ENCODE measurements around the gene PTPRN.
"Not testable (repeated sequence)": the region's sequence is repeated elsewhere in the genome, so short reads cannot be mapped to it uniquely, and the experiment has no call there.

The PTPRN gene

DNA sequence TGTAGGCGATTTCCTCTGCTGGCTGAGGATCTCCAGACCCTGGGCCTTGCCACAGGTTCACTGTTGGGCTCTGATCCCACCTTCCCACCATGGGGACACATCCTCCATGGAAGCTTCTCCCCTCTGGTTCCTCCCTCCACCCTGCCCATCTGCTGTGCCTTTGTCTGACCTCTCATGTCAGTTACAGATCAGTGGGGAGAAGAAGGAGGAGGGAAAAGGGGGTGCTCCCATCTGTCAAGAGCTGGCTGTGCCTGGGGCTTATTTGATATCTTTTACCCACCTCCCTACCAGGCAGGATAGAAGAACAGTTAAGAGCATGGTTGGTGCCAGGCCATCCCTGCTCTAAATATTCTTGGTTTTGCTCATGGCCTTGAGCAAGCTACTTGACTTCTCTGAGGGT, 42.3 kb downstream of the PTPRN start:
- no peak for DNase-seq

DNA sequence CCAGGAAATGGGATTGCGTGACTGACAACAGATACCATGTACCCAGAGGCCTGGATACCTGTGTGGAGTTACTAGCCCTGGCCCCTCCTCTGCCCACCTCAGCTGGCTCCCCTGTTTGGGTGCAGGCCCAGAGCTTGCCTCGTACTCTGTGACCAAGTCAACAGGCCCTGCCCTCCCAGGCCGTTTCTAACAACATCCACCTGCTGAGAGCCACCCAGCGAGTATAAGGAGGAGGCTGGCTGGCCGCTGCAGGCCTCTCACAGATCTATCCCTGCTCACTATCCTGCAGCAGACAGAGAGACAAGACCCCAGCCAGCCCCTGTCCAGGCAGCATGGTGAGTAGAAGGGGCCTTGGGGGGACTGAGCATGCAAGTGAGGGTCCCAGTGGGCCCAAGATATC, 43.0 kb downstream of the PTPRN start:
- DNase-seq: no peak

DNA sequence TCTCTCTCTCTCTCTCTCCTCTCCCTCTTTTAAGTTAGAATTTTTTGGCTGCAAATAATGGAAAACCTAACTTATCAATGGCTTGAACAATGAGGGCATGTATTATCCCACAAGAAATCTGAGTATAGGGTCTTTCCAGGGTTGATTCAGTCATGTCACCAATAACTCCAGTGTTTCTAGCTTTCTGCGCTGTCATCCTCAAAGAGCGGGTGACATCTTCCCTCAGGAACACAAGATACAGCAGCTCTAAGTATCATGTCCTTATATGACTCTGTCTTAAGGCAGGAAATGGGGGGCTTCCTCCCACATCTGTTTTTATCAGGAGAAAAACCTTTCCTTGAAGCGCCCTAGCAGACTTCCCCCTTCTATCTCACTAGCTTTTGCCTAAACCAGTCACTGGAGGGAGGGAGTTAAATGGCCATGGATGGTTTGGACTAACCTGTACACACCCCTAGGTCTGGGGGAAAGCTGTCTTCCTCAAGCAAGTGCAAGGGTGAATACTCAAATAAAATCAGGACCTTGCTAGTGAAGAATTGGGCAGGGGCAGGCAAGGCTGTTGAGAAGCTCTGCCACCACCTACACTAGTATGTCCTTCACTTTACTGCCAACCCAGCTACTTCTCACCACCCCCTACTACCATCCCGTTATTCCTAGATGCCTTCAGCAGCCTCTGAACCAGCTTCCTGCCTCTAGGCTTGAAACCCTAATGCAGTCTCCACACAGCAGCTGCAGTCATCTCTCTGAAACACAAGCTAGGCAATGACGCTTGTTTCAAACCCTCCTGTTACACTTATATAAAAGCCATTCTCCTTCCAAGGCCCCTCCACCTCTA, 48.0 kb downstream of the PTPRN start:
- DNase-seq: no peak

DNA sequence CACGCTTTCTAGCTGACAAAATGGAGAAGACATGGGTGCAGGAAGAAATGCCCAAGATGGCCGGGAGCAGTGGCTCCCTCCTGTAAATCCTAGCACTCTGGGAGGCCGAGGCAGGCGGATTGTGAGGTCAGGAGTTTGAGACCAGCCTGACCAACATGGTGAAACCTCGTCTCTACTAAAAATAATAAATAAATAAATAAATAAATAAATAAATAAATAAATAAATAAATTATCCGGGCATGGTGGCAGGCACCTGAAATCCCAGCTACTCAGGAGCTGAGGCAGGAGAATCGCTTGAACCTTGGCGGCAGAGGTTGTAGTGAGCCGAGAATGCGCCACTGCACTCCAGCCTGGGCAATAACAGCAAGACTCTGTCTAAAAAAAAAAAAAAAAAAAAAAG, 50.3 kb downstream of the PTPRN start:
- not testable (repeated sequence) for DNase-seq

DNA sequence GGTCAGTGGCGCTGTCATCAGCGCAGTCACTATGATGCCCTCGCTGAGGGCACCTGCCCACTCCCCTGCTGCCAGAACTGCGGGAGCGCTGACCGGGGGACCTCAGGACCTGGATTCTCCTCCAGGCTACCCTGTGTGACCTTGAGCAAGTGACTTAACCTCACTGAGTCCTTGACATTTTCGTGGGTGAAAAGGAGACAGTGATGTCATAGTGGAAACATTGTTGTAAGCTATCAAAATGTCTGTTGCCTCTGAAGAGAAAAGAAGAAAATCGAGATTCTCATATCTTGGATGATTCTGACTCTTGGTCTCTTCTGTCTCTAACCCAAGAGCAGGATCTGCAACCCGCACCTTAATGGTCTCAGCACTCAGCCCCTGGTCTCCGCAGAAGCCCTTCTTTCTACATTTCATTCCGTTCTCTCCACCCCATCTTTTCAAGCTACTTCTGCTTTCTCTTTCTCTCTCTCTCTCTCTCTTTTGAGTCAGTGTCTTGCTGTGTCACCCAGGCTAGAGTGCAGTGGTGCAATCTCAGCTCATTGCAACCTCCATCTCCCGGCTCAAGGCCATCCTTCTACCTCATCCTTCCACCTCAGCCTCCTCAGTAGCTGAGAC, 54.5 kb downstream of the PTPRN start:
- DNase-seq: peak; percentile 75

DNA sequence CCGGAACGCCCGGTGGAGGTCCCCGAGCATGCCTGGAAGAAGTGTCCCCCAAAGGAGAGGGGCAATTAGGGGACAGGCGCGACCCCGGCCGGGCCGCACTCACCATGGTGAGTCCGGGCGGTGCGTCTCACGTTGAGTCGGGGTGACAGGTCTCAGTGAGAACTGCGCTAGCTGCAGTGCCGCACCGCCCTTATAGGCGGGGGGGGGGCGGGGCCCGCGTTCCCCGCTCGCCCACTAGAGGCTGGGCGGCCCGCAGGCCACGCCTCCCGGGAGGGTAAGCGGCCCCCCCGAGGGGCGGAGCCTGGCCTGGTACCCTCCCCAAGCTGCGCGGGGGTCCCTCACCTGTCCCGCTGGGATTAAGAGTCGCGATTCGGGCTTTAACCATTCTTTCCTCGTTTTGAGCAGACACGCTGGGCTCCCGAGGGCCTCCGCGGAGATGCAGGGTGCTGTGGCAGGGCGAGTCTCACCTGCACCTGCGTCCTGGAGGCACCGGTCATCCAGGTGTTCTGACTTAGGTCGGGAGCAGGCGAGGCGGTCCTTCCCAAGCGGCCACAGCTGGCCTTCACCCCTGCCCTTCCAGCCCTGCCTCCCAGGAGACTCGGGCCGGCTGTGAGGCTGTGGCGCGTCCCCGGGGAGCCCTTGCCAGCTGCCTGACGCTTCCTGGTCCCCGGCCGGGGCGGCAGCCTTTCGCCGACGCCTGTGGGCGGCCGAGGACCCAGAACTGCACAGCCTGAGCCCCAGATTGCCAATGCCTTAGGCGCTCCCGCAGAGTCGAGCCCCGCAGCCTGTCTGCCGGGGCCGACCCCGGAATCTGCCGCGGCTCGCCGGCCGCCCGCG, 55.2 kb downstream of the PTPRN start, which contains the start of gene TUBA4A:
Gene TUBA4A (minus strand): TSS at position 166 of the 837 bp plus-strand sequence. CDS start 60 bp downstream, at position 106.
- peak; percentile 29 for DNase-seq

DNA sequence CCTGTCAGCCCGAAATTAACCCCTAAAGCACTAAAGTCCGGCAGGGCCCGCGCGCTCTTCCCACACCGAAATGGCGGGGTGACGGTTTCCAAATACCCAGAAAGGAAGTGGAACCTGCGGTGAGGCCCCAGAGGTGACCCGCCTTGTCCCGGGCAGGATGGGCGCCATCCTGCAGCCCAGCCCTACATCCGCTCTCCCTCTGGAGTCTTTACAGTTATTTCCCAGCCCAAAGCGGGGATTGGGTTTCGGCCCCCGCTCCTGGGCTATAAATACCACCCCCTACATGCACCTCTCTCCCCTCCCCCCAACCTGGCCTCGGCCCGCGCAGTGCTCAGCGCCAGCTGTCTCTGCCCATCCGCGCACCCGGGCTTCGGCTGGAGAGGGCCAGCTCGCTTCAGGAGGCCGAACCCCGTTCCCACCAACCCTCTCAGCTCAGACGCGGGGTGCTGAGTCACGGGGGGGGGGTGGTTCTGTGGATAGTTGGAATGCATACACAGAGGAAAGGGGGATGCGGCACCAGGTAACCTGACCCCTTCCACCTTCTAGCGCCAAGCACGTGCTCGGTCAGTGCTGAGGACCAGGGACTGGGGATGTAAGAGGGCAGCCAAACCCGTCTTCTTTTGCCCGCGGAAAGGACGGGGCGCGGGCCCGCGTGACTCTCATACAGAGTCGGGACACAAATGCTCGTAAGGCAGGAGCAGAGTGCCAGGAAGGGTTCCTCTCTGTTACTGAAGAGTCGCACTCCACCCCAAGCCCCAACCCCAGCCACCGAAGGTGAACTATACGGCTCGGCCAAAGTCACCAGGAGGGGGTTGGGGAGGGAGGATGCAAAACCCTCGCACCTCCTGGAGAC, 56.1 kb downstream of the PTPRN start, which contains the start of gene TUBA4B:
Gene TUBA4B (plus strand): TSS at position 344 of the 853 bp plus-strand sequence. CDS start 165 bp downstream, at position 509.
- peak; percentile 46 for DNase-seq

DNA sequence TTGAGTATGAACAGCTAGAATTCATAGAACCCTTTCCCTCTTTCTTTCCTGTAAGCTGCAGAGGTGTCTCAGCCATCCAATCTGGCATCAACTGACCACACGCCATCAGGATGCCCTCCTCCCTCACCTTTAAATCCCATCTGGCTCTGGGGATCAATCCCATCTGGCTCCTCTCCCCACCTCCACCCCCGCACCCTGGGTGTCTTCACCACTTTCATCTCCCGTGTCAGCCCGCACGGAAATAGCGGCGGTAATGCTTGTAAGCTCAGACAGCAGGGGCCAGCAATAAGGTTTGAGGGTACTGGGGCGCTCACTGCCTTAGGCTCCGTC, 56.7 kb downstream of the PTPRN start:
- no peak for DNase-seq

DNA sequence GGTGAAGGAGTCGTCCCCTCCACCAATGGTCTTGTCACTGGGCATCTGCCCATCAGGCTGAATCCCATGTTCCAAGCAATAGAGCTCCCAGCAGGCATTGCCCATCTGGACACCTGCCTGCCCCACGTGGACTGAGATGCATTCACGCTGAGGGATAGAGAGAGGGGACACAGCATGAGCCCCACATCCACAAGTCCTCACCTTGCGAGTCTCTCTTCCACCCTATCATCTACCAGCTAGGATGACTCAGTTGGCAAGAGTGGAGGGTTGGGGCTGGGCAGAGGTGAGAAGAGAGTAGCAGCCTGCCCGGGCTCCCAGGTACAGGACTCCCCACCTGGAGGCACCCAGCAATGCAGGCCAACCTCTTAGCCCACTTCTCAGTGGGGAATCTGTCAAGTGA, 57.1 kb downstream of the PTPRN start:
- no peak for DNase-seq

DNA sequence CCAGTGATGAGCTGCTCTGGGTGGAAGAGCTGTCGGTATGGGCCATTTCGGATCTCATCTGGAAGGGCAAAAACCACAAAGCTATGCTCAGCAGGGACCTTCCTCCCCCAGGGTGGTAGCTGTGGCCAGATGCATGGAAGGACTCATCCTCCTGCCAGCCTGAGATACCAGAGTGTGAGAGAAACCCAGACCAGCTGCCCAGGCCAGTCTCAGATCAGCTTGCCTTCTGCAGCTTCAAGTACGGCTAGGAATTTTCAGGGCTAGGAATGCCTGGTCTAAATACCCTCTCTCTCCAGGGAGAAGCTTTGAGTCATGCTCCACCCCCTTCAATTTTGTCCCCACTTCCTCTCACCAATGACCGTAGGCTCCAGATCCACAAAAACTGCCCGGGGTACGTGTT, 57.5 kb downstream of the PTPRN start:
- no peak for DNase-seq

DNA sequence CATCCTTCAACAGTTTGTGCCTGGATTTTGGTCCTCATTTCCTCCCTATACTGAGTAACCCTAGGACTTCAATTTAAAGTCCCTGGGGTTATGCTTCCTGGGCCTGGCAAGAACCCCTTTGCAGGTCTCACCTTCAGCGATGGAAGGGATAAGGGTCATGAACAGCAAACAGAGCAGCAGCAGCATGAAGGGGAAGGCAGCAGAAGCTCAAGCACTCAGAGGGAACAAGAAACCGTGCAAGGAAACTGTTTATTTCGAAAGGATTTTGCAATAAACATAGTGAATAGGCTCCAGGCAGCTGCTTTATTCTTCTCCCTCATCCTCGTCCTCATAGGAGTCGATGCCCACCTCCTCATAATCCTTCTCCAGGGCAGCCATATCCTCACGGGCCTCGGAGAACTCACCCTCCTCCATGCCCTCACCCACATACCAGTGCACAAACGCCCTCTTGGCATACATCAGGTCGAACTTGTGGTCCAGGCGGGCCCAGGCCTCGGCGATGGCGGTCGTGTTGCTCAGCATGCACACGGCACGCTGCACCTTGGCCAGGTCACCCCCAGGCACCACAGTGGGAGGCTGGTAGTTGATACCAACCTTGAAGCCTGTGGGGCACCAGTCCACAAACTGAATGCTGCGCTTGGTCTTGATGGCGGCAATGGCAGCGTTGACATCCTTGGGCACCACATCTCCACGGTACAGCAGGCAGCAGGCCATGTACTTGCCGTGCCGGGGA, 59.0 kb downstream of the PTPRN start:
- peak; percentile 79 for DNase-seq

DNA sequence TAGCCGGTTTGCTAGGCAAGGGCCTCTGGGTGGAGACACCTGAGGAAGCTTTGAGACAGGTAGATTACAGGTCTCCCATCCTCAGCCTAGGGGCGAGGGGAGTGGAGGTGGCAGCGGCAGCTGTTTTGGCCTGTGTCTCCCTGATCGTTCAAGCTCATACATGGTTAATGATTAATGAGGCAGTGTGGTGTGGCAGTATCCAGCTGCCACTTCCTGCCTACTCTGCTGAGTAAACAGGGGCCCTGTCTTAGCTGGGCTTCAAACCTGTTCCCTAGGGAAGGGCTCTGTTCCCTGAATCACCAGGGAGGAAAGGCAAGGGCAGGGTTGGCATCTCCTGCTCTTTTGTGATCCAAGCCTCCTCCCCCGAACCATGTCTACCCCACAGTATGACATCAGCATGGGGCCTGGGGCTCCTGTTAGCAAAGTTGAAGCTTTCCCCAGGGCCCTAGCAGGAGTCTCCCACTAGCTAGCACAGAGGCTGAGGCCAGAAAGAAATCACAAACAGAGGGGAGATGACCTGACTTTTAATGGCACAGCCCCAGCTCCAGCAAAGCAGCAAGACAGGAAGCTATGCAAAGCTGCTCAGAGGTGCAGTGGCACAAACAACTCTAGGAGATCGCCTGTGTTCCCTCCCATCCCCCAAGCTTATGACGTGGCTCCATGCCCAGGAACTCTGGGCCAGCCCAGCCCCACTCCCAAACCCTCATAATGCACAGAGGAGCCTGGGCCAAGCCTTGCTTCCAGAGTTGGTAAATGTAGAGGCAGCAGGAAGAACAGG, 59.8 kb downstream of the PTPRN start:
- DNase-seq: peak; percentile 80

DNA sequence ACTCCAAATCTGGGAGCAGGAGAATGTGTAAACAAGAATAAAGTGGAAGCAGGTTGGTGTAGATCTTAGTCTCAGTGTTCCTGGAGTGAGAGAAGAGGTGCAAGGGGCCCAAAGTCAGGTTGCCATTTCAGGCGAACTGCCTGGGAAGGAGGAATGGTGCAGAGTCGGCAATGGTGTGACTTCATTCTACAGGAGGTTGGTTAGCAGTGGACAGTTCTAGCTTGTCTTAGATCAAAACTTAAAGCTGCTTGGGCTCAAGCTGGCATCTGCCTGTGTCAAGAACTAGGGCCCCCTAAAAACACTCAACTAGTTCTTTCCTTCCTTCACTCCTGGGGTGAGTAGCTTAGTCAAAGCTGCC, 60.4 kb downstream of the PTPRN start:
- DNase-seq: no peak

DNA sequence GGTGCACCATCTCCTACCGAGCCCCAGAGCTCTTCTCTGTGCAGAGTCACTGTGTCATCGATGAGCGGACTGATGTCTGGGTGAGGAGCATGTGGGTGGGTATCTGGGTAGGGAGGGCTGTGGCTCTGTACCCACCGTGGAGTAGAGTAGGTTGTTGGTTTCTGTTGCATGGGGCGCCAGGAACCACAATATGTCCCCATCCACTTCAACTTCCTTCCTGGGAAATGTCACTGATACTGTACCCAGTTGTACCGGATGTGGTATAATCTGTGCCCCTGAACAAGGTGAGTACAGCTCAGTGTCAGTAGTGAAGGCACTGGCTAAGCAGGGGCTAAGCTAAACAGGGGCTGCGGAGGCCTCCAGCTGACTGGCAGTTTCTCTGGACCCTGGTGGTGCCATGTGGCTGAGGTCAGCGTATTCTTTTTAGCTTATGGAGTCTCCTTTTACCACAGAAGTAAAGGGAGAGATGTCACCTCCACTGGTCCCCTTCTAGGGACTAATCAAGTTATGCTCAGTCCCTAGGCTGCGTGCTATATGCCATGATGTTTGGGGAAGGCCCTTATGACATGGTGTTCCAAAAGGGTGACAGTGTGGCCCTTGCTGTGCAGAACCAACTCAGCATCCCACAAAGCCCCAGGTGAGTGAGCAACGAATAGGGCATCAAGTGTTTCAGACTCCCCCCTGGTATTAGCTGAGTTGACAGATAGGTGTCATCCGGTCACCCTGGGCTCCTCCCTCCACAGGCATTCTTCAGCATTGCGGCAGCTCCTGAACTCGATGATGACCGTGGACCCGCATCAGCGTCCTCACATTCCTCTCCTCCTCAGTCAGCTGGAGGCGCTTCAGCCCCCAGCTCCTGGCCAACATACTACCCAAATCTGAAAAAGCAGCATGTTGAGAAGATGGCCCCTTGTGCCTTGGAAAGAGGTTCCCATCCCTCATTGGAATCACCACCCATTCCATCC, 61.2 kb downstream of the PTPRN start:
- DNase-seq: peak; percentile 67

DNA sequence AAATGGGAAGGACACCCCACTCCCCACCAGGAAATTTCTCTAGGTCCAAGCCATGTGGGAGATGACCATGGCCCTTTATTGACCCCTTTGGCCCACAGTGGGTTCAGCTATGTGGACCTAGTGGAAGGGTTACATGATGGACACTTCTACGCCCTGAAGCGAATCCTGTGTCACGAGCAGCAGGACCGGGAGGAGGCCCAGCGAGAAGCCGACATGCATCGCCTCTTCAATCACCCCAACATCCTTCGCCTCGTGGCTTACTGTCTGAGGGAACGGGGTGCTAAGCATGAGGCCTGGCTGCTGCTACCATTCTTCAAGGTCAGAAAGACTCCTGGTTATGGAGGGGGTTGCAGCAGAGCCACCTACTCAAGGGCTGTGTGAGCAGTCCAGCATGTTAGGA, 62.6 kb downstream of the PTPRN start:
- no peak for DNase-seq

DNA sequence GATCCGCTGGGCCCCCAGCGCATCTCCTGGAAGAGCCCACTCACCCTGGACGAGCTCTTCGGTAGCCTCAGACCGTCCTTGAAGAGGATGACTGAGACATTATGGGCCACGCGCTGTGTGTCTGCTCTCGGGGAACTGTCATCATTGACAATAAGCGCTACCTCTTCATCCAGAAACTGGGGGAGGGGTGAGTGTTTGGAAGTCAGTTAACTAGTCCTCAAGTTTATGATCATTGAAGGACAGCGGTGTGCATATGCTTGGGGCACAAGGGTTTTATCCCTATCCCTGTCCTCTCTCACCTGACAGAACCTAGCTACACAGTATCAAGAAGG, 63.3 kb downstream of the PTPRN start:
- DNase-seq: no peak

DNA sequence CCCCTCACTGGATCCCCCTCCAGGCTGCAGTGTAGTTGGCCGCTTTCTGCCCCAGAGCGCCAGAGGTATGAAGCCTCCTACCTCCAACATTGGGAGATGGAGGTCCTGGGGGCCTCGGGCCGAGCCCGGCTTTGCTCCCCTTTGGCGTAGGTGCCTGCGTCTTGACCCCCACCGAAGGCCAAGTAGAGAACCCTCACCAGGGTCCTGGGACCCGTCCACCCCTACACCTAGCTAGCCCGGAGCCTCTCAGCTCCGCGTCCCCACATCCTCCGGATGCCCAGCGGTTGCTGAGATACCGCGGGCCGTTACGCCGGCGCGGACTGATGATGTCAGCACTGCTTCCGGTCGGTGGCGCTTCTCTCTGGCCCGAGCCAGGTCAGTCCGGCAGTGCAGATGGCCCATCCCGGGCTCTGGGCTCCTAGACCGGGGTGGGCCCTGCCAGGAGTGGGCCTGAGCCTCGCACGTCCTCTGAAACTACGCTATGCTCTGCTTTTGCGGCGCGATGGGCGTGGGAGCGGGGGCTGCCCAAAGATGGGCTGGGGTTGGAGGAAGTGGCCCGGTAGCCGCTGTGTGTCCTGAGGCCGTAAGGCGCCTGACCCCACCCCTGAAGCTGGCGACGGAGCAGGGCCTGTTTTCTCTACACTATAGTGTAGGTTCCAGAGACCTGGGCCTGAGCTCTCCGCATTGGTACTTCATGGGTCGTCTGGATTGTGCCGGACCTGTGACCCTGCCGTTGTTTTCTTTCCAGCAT, 63.9 kb downstream of the PTPRN start, which contains the start of the genes GLB1L and STK16:
Gene GLB1L (minus strand): TSS at position 297 of the 751 bp plus-strand sequence. CDS start 1,871 bp downstream, outside the sequence.
Gene STK16 (plus strand): TSS at position 332 of the 751 bp plus-strand sequence. CDS start 521 bp downstream, outside the sequence.
- peak; percentile 30 for DNase-seq

DNA sequence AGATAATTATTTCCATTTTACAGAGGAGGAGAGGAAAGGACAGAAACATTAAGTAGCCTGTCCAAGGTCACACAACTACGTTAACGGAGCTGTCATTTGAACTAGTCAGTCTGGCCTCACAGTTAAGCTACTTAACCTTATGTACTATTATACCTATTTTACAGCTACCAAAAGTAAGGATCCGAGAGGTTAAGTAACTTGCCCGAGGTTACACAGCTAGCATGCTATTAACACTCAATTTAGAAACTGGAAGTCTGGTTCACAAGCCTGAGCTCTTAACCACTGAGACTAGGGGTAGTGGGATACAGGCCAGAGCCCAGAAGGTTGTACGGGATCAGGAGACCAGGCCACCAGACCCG, 64.4 kb downstream of the PTPRN start:
- no peak for DNase-seq

DNA sequence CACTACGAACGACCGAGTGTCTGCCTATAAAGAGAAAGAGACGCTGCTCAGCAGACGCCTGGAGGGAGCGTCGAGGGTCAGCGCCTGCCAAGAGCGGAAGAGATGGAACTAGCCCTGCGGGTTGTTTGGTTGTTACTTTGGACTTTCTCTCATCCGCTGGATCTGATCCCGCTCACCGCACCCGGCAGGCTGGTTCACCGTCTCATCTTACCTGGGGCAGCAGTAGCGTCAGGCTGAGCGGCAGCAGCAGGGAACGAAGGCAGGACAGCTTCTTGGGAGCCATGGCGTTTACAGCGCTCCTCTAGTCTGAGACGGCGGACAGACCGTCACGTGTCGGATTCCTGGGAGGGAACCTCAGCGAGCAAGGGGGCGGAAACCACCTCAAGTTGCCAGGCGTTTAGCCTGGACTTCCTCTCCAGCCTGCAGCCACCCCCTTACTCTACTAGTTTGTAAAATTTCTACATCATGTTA, 65.9 kb downstream of the PTPRN start:
- no peak for DNase-seq
